Measurements from ENCODE around the gene ATF5.

- TF ChIP-seq RBM39 (IDR thresholded peaks at IDR 0.05; ENCODE audit: low read depth, low read length, poor library complexity, severe bottlenecking) = no peak
- TF ChIP-seq TBX3 (IDR thresholded peaks at IDR 0.05; ENCODE audit: borderline replicate concordance) = no peak
- TF ChIP-seq CBFB (CRISPR knock-in tag; IDR thresholded peaks at IDR 0.05) = no peak
- TF ChIP-seq NFYB (CRISPR knock-in tag; IDR thresholded peaks at IDR 0.05) = no peak
- TF ChIP-seq HNRNPLL (IDR thresholded peaks at IDR 0.05; ENCODE audit: low read depth, low read length, poor library complexity, severe bottlenecking) = no peak
- TF ChIP-seq HDAC1 (CRISPR knock-in tag; IDR thresholded peaks at IDR 0.05) = no peak
- TF ChIP-seq CTCF (CRISPR knock-in tag; IDR thresholded peaks at IDR 0.05) = no peak
- TF ChIP-seq POLR2AphosphoS5 (IDR thresholded peaks at IDR 0.05; ENCODE audit: low read depth, low read length) = no peak
- TF ChIP-seq ZKSCAN1 (IDR thresholded peaks at IDR 0.05; ENCODE audit: low read length) = no peak
- no peak for TF ChIP-seq EZH2 (conservative IDR thresholded peaks at IDR 0.05; ENCODE audit: low read depth, low read length)
- no peak for TF ChIP-seq IRX3 (CRISPR knock-in tag; IDR thresholded peaks at IDR 0.05; ENCODE audit: borderline replicate concordance, low read depth)
Measured at GRCh38 chr19:49889687-49890348, 39.2 kb upstream of the ATF5 start.
